Activated CD8-positive, alpha-beta memory T cell treated with anti-CD3 and anti-CD28 coated beads, Interleukin-2, amount 50 U/mL, for 4 hours (primary cell): ENCODE measurements around the gene TXNDC12.
A peak's percentile ranks its signal among the peaks of the same experiment; 100 is the strongest.
"Not testable (repeated sequence)": the region's sequence is repeated elsewhere in the genome, so short reads cannot be mapped to it uniquely, and the experiment has no call there.

Experiments used
- DNase-seq: peaks from one replicate; pipeline ENCODE4 v3.0.0-alpha.2; 2020

Gene TXNDC12

GRCh38 chr1:52045666-52046195 is 9.3 kb downstream of the TXNDC12 start:
- not testable (repeated sequence) for DNase-seq

- DNase-seq = no peak
Observed at GRCh38 chr1:52045236-52045635, 9.8 kb downstream of the TXNDC12 start.

- DNase-seq = no peak
Observed at GRCh38 chr1:52041551-52042185, 13.3 kb downstream of the TXNDC12 start.

GRCh38 chr1:52037909-52038308 is 17.1 kb downstream of the TXNDC12 start:
- DNase-seq = no peak

GRCh38 chr1:52037402-52037814 is 17.6 kb downstream of the TXNDC12 start:
- DNase-seq = no peak

GRCh38 chr1:52034050-52034384 is 21.0 kb downstream of the TXNDC12 start:
- no peak for DNase-seq

- DNase-seq = peak; percentile 85
Observed at GRCh38 chr1:52033190-52034049, 21.6 kb downstream of the TXNDC12 start, which contains the start of gene KTI12. TSS of gene KTI12 (minus strand) at chr1:52033810. CDS start at chr1:52033761, 49 bp downstream.

- no peak for DNase-seq
Observed at GRCh38 chr1:52032785-52033131, 22.2 kb downstream of the TXNDC12 start.

- no peak for DNase-seq
Observed at GRCh38 chr1:52032124-52032784, 22.7 kb downstream of the TXNDC12 start.

GRCh38 chr1:52028839-52029238 is 26.2 kb downstream of the TXNDC12 start:
- not testable (repeated sequence) for DNase-seq

GRCh38 chr1:52028328-52028727 is 26.7 kb downstream of the TXNDC12 start:
- DNase-seq = no peak

GRCh38 chr1:52026278-52026677 is 28.7 kb downstream of the TXNDC12 start:
- no peak for DNase-seq

GRCh38 chr1:52022133-52022532 is 32.9 kb downstream of the TXNDC12 start:
- no peak for DNase-seq

- DNase-seq = no peak
Observed at GRCh38 chr1:52008071-52008809, 46.8 kb downstream of the TXNDC12 start.

GRCh38 chr1:52007215-52008002 is 47.6 kb downstream of the TXNDC12 start:
- DNase-seq = no peak

- DNase-seq = not testable (repeated sequence)
Observed at GRCh38 chr1:52006081-52006553, 48.9 kb downstream of the TXNDC12 start.

GRCh38 chr1:52005548-52005947 is 49.4 kb downstream of the TXNDC12 start:
- DNase-seq = not testable (repeated sequence)

- no peak for DNase-seq
Observed at GRCh38 chr1:52003877-52004276, 51.1 kb downstream of the TXNDC12 start.

GRCh38 chr1:52002038-52002917 is 52.7 kb downstream of the TXNDC12 start:
- peak; percentile 19 for DNase-seq

- DNase-seq = no peak
Observed at GRCh38 chr1:51998701-51999100, 56.3 kb downstream of the TXNDC12 start.

- DNase-seq = no peak
Observed at GRCh38 chr1:51997974-51998382, 57.0 kb downstream of the TXNDC12 start.
